Tibial nerve (tissue), 3 donors: ENCODE data around the gene TGM1.

ENCODE experiments used
- POLR2A ChIP-seq, 2 donors: fragments of 450-650 bp; IDR thresholded peaks; one replicate each; pipeline ENCODE4 v1.6.1; 2017; ENCODE audit warnings: antibody characterized with exemption in 2 of 2, mild to moderate bottlenecking in 2 of 2, moderate library complexity in 2 of 2
- TF ChIP-seq, protein P1 (sequence below), 5 experiments: fragments of 200-600 bp in 3 of 5; fragments of 450-650 bp in 2 of 5; sonication (generic) in 3 of 5; IDR thresholded peaks; one replicate each; pipeline ENCODE4 v1.5.1; 2016 to 2019; ENCODE audit warnings: antibody characterized with exemption in 5 of 5, mild to moderate bottlenecking in 3 of 5, moderate library complexity in 2 of 5

DNA sequence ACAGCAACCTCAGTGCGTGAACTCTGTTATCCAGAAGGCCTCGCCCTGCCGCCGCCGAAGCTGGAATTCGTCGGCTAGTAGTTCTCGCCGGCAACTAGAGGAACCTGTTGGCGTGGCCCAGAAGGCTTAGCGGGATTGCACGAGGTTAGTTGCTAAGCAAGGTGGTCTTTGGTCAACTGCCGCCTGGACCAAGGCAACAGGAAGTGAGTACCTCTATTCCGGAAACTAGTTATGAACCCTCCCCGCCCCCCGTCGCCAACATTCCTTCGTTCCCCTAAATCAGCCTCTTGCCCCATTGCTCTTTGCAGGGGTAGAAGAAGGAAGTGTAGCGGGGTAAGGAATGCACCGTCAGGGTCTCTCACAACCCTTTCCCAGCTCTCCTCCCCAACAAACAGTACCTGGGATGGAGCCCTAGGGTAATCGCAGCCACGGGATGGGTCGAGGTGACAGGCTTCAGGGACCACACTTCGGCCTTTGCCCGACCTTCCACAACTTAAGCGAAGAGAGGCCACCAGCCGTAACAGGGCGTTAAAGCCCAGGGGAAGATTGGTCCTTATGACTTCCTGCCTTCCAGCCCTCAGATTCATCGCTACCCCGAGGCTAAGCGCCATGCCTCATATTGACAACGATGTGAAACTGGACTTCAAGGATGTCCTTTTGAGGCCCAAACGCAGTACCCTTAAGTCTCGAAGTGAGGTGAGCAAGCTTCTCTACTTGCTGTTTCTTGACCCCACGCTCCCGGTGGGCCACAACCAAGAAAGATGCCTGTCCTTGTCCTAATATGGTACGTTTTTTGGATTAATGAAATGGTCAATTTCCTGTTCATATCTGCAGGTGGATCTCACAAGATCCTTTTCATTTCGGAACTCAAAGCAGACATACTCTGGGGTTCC lies 30.1 kb downstream of the TGM1 start, which contains the start of gene GMPR2:
- no peak for TF ChIP-seq POLR2A (IDR thresholded peaks at IDR 0.05)
- TF ChIP-seq, protein P1, sequence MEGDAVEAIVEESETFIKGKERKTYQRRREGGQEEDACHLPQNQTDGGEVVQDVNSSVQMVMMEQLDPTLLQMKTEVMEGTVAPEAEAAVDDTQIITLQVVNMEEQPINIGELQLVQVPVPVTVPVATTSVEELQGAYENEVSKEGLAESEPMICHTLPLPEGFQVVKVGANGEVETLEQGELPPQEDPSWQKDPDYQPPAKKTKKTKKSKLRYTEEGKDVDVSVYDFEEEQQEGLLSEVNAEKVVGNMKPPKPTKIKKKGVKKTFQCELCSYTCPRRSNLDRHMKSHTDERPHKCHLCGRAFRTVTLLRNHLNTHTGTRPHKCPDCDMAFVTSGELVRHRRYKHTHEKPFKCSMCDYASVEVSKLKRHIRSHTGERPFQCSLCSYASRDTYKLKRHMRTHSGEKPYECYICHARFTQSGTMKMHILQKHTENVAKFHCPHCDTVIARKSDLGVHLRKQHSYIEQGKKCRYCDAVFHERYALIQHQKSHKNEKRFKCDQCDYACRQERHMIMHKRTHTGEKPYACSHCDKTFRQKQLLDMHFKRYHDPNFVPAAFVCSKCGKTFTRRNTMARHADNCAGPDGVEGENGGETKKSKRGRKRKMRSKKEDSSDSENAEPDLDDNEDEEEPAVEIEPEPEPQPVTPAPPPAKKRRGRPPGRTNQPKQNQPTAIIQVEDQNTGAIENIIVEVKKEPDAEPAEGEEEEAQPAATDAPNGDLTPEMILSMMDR (IDR thresholded peaks at IDR 0.05) = no peak
